ENCODE results near the gene PCSK2.

The PCSK2 gene

GRCh38 chr20:17406051-17406590, 179.3 kb downstream of the PCSK2 start:
- DNase-seq, result no peak

GRCh38 chr20:17407550-17407949, 180.7 kb downstream of the PCSK2 start:
- DNase-seq, result no peak

GRCh38 chr20:17417225-17417624, 190.4 kb downstream of the PCSK2 start:
- peak; percentile 36 for DNase-seq

GRCh38 chr20:17418737-17419136, 191.9 kb downstream of the PCSK2 start:
- no peak for DNase-seq

- no peak for DNase-seq
Observed at GRCh38 chr20:17419479-17420041, 192.7 kb downstream of the PCSK2 start.

GRCh38 chr20:17421493-17421892, 194.7 kb downstream of the PCSK2 start:
- DNase-seq, result no peak

- DNase-seq, result no peak
Observed at GRCh38 chr20:17423782-17424181, 196.9 kb downstream of the PCSK2 start.

DNA sequence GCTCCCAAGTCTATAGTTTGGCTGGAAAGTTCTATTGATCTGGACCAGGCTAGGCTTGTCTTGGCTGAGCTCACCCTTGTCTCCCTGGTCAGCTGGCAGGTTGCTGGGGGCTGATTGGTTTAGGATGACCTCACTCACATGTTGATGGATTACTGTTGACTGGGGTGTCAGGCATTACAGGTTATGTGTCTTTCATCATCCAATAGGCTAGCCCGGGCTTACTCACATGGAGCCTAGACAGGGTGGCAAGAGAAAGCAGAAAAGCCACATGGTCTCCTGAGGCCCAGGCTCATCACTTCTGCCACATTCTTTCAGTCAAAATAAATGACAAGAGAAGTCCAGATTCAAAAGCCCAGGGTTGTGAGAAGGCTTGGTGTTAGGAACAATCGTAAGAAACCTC, 200.8 kb downstream of the PCSK2 start:
- DNase-seq, result no peak

- peak; percentile 78 for DNase-seq
Observed at GRCh38 chr20:17430125-17430950, 203.5 kb downstream of the PCSK2 start.

DNA sequence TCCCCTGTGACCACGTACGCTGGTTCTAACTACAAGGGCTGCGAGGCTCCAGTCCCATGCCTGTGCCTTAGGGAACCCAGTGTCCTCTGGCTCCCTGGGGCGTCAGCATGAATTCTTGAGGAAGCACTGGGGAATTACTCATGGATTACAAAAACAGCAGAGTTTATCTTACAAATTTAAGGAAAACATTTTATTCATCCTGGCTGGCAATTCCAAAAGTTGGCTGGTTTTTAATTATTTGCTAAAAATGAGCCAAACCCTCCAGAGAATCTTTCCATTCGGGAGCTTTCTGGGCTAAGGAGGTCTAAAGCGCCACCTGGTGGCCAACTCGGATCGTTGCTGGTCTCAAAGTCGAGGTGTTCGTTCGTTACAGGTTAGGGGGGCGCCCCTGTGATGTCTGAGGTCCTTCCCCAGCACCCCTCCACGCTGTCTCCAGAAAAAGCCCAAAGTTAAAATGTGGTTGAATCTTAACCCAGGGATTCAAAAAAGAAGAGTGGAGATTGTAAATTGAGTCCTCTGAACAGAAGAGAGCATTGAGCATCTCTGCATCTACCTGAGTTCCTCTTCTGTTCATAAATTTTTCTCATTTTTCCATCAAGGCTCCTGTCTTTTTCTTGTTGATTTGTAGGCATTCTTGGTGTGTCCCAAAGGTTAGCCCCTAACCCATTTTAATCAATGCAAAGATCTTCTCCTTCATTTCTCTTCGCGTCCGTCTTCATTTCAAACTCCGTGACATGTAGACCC, 205.0 kb downstream of the PCSK2 start:
- DNase-seq, result peak; percentile 57

GRCh38 chr20:17436664-17437063, 209.8 kb downstream of the PCSK2 start:
- no peak for DNase-seq

DNA sequence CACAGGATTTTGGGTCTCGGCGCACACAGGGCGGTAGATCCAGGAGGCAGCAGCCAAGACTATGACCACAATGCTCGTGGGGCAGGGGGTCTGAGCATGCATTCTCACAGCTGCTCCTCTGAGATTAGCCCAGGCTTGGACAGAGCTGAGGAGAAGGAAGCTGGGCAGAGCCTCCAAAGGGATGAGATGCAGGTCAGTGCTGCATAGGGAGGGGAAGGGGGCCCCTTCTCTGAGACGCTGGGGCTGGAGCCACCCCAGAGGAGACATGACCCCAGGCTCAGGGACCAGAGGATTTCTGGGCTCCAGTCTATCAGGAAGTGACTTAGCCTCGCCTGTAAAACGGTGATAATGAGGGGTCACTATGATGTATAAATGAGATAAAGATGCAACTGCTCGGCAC, 210.4 kb downstream of the PCSK2 start:
- no peak for DNase-seq

GRCh38 chr20:17438436-17439039, 211.7 kb downstream of the PCSK2 start:
- no peak for DNase-seq

DNA sequence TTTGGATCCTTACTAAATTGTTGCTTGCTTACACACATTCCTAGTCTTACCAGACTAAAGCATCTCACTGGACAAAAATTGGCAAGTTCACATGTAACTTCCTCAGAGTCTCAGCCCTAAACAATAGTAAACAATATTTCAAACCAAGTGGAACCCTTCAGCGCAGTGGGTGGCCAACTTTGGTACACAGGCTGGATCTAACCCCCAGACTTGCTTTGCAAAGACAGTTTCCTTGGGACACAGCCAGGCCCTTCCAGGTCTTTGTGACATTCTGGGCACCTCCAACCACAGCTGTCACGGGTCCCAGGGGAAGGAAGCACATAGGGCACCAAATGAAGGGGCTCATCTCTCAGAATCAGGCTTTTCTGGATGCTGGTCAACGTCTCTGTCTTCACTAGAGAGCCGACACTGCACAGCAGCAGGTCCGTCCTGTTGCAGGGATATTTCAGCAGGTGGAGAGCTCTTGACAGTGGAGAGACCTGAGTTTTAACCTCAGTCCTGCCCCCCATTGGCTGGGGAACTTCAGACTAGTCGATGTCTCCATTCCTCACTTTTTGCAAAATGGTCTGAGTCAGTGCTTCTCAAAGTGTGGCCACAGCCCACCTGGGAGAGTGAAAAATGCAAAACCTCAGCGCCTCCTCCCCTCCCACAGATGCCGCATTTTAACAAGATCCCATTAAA, 212.9 kb downstream of the PCSK2 start:
- no peak for DNase-seq

- no peak for DNase-seq
Observed at GRCh38 chr20:17441745-17442144, 214.9 kb downstream of the PCSK2 start.

- DNase-seq, result no peak
Observed at GRCh38 chr20:17442588-17442987, 215.7 kb downstream of the PCSK2 start.

GRCh38 chr20:17443131-17443858, 216.5 kb downstream of the PCSK2 start:
- DNase-seq, result no peak

DNA sequence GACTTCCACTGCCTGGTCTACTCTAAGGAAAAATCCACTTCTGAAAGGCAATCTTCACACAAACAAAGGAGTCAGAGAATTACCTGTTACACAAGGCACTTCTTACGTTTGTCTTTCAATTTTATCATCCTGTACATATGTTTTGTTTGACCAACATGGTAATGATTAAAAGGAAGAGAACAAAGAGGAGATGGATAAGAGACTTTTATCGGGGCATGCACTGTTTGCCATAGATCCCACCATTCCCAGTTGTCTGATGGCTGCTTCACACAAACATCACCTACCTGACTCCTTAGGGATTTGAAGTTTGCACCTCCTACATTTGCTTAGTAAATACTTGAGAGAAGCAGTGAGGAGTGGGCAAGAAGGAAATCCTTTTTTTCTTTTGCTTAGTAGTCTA, 217.3 kb downstream of the PCSK2 start:
- no peak for DNase-seq

- DNase-seq, result no peak
Observed at GRCh38 chr20:17445543-17445942, 218.7 kb downstream of the PCSK2 start.

DNA sequence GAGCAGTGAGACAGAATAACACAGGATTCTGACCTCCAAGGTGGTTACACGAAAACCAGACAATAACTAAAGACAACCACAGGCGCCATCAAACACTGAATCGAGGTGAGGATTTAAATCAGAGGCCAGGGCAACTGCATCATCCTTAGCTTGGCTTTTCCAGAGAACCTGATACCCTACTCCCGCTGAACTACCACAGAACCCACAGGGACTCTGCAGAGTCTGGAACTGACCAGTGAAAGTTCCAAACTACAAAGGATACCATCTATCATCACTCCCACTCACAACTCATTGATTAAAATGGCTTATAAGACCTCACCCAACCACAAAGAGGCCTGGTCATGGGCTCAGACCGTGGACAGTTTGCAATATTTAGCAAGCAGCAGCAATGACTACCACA, 219.3 kb downstream of the PCSK2 start:
- DNase-seq, result no peak

DNA sequence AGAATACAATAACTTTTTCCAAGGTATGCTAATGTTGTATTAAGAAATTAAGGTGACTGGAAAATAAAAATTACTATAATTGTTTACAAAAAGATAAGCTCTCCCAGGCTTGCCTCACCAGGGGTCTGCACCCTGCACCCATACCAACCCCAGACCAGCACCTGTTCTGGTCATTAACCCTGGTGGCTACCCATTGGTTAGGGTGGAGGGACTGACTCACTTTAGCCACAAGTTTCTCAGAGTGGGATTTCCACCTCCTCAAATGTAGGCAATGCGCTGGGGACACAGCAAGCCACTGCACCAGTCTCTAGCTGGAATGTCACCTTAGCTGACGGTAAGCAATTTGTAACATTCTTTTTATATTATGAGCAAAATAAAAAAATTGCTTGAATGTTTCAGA, 221.2 kb downstream of the PCSK2 start:
- DNase-seq, result no peak

DNA sequence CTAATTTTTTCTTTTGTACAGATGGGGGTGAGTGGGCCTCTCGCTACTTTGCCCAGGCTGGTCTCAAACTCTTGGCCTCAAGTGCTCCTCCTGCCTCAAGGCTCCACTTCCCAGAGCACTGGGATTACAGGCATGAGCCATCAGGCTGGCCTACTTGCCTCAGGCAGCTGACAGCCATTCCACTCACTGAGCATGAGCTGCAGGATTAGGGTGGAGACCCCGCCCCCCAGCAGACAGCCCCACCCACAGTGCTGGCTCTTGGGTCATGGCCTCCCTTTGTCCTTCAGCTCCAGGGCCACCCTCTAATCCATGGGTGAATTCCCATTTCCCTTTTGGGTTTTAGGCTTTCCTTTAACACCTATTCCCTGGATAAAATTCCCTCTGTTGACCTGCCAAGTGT, 222.2 kb downstream of the PCSK2 start:
- DNase-seq, result no peak

Data from NCI-H2227 treated with DMSO at 0.1 percent for 48 hours (cell line).